ENCODE data around the gene ANXA2. TPM values are rescaled to one million over a fixed set of nuclear protein-coding genes. Genes with fewer than 3 reads are reported as not detected.

ANXA2 gene
- total and polyA plus RNA-seq, 2 donors (not counting 1 experiment from before 2014, with no cell fraction given), result 116 to 133 TPM

DNA sequence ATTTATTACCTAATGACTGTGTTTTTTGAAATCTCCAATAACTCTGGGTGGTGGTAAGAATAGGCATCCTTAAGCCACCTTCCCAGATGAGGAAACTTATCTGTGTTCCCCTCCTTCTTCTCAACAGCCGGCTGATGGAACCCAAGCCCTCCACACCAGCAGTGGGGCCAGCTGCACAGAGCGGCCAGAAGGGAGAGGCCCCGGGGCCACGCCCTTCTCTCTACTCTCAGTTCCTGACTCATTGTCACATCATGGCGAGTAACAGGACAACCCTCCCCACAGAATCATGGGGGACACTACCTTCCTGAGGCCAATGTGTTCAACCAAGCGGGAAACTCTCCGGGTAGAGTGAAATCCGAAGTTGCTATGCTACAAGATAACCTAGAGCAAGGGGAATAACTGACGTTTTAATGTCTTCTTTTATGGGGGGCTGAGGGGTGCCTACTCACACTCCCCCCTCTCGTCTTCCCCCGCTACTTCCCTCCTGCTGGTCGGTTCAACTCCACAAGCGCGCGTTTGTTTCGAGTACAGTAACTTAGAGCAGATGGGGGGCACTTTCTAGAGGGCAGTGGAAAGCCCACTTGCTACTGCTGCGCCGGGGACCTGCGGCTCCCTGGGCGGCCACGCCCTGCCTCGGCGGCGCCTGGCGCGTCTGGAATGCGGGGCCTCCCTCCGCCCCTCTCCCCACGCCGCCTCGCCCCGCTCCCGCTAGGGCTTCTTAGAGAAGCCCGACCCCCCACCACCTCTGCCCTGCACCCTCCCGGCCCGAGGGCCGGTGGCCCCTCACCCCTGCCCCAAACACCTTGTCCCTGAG, 621 bp downstream of the ANXA2 start:
- peaks cover 17% of the 10 kb centered on the region for H3K79me2 ChIP-seq (ENCODE audit: control insufficient read depth, insufficient read depth, low read length)
- peaks cover 0 to 7% of the 10 kb centered on the region in 2 experiments for H3K36me3 ChIP-seq (replicated peaks in 1 of 2; ENCODE audit: control extremely low read depth in 1 of 2, control insufficient read depth in 1 of 2, extremely low read depth in 1 of 2, insufficient read depth in 2 of 2, low read length in 1 of 2)
- intact Hi-C loops (cut with micrococcal nuclease), result loop anchor here (1.0 to 10.0 kb wide), 3 partner anchors 82 to 1622 kb away; partner anchors contain the start of genes ICE2, MINDY2 and RNF111
- peak overlapping the region; percentile 96 for H3K4me3 Mint-ChIP-seq
- H3K4me1 Mint-ChIP-seq, result peaks cover 44% of the 10 kb centered on the region
- no peaks in the 10 kb centered on the region for H3K9me3 ChIP-seq (ENCODE audit: control extremely low read depth in 1 of 3, control insufficient read depth in 2 of 3, insufficient read depth in 1 of 3, low read length in 2 of 3)
- POLR2A ChIA-PET, result interaction anchor here (0.5 to 1.4 kb wide), 7 partner anchors 24 to 869 kb away, joined by 3 to 18 read pairs (median 5); partner anchors contain the start of genes BNIP2, GTF2A2 and ICE2
- no peaks in the 10 kb centered on the region for H3K27me3 ChIP-seq (replicated peaks in 1 of 4; ENCODE audit: control extremely low read depth in 1 of 4, control insufficient read depth in 3 of 4, insufficient read depth in 4 of 4, low read length in 3 of 4)
- H3K27ac ChIP-seq (ENCODE audit: low read length in 2 of 2), result peak overlapping the region; percentile 44 to 60
- CTCF ChIA-PET, result interaction anchor here (0.6 to 1.3 kb wide), 4 partner anchors 12 to 706 kb away, joined by 3 to 5 read pairs (median 4); no protein-coding TSS in a partner anchor
- peak overlapping the region; percentile 85 for H3K4me2 ChIP-seq (replicated peaks; ENCODE audit: low read depth, low read length, poor library complexity, severe bottlenecking)
- peak; percentile 66 for DNase-seq
- peak overlapping the region; percentile 97 for H3K27ac Mint-ChIP-seq
- peak overlapping the region; percentile 12 to 82 (median 72) for H3K4me3 ChIP-seq (ENCODE audit: control extremely low read depth in 1 of 5, extremely low read depth in 1 of 5, insufficient read depth in 1 of 5, low read depth in 2 of 5, low read length in 4 of 5)
- H4K20me1 ChIP-seq (ENCODE audit: control insufficient read depth, insufficient read depth, low read length, poor library complexity, severe bottlenecking), result peaks cover 5% of the 10 kb centered on the region
- H3K9ac ChIP-seq (ENCODE audit: low read length), result peak overlapping the region; percentile 84
- H3K4me1 ChIP-seq (ENCODE audit: control insufficient read depth in 2 of 2, insufficient read depth in 2 of 2, low read length in 2 of 2), result peaks cover 12 to 21% of the 10 kb centered on the region in 2 donors
- 0% methylated on average over 27 of the region's 37 CpGs for WGBS (ENCODE audit: insufficient coverage)
- no peaks in the 10 kb centered on the region for H3K27me3 Mint-ChIP-seq
- H3K9me3 Mint-ChIP-seq (ENCODE audit: insufficient read depth), result no peaks in the 10 kb centered on the region
- H2AFZ ChIP-seq (ENCODE audit: insufficient read depth, low read depth, low read length, poor library complexity, severe bottlenecking), result peak overlapping the region; percentile 88
- no peak for TF ChIP-seq EZH2 (IDR thresholded peaks at IDR 0.05; ENCODE audit: borderline replicate concordance, insufficient read depth, low read depth, low read length, poor library complexity, severe bottlenecking)
- TF ChIP-seq, protein P1, sequence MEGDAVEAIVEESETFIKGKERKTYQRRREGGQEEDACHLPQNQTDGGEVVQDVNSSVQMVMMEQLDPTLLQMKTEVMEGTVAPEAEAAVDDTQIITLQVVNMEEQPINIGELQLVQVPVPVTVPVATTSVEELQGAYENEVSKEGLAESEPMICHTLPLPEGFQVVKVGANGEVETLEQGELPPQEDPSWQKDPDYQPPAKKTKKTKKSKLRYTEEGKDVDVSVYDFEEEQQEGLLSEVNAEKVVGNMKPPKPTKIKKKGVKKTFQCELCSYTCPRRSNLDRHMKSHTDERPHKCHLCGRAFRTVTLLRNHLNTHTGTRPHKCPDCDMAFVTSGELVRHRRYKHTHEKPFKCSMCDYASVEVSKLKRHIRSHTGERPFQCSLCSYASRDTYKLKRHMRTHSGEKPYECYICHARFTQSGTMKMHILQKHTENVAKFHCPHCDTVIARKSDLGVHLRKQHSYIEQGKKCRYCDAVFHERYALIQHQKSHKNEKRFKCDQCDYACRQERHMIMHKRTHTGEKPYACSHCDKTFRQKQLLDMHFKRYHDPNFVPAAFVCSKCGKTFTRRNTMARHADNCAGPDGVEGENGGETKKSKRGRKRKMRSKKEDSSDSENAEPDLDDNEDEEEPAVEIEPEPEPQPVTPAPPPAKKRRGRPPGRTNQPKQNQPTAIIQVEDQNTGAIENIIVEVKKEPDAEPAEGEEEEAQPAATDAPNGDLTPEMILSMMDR (IDR thresholded peaks at IDR 0.05), result no peak
- peak; percentile 52 for ATAC-seq (ENCODE audit: low read depth)
